ENCODE measurements around the gene GNB1.

GNB1 gene

DNA sequence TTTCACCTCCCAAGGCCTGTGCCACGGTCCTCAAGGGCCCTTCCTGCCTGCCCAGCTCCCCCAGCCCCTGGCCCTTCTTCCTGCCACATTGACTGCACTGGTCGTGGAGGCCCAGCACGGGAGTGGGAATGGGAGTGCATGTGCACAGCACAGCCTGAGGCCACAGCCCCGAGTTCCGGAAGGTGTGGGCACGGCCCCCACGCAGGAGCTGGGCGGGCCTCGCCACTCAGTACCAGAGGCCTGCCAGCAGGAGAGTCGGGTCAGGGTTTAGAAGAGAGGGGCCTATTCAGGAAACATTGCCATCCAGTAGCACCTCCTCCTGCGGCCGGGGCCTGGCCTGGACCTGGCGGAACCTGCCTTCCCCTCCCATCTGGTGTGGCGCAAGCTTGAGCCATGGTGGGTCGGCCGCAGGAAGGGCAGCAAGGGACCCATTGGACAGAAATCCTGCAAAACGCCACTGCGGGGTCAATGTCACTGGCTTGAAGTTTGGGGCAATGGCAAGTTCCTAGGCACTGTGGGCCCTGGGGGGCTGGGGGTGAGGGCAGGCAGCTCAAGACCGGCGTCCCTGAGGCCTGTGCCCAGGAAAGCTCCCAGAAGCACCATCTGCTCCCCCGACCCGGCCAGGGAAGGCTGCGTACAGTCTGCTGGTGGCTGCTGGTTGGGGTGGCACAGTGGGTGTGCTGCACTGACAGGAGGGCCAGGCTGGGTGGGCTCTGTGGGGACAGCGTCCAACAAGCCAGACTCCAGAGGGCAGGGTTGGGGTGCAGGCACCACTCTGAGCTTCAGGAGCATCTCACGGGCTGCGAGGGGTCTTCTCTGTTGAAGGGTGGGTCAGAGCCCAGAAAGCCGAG is 29.9 kb upstream of the GNB1 start:
- DNase-seq (ENCODE audit: low spot score) (peak; percentile 68), ATAC-seq (ENCODE audit: low read depth) (no peak)
- TF ChIP-seq, protein P1, sequence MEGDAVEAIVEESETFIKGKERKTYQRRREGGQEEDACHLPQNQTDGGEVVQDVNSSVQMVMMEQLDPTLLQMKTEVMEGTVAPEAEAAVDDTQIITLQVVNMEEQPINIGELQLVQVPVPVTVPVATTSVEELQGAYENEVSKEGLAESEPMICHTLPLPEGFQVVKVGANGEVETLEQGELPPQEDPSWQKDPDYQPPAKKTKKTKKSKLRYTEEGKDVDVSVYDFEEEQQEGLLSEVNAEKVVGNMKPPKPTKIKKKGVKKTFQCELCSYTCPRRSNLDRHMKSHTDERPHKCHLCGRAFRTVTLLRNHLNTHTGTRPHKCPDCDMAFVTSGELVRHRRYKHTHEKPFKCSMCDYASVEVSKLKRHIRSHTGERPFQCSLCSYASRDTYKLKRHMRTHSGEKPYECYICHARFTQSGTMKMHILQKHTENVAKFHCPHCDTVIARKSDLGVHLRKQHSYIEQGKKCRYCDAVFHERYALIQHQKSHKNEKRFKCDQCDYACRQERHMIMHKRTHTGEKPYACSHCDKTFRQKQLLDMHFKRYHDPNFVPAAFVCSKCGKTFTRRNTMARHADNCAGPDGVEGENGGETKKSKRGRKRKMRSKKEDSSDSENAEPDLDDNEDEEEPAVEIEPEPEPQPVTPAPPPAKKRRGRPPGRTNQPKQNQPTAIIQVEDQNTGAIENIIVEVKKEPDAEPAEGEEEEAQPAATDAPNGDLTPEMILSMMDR (IDR thresholded peaks at IDR 0.05; ENCODE audit: poor library complexity, severe bottlenecking) = no peak
- no peaks in the 10 kb centered on the region for H3K27me3 ChIP-seq (ENCODE audit: insufficient read depth, poor library complexity, severe bottlenecking)
- no peak overlapping the region for H3K4me3 ChIP-seq (ENCODE audit: severe bottlenecking)
- H3K9me3 ChIP-seq (ENCODE audit: severe bottlenecking) = no peaks in the 10 kb centered on the region
- H3K4me1 ChIP-seq (ENCODE audit: insufficient read depth, poor library complexity, severe bottlenecking) = no peaks in the 10 kb centered on the region
- H3K36me3 ChIP-seq (ENCODE audit: low read depth) = no peaks in the 10 kb centered on the region
- no peak overlapping the region for H3K27ac ChIP-seq (ENCODE audit: poor library complexity, severe bottlenecking)

DNA sequence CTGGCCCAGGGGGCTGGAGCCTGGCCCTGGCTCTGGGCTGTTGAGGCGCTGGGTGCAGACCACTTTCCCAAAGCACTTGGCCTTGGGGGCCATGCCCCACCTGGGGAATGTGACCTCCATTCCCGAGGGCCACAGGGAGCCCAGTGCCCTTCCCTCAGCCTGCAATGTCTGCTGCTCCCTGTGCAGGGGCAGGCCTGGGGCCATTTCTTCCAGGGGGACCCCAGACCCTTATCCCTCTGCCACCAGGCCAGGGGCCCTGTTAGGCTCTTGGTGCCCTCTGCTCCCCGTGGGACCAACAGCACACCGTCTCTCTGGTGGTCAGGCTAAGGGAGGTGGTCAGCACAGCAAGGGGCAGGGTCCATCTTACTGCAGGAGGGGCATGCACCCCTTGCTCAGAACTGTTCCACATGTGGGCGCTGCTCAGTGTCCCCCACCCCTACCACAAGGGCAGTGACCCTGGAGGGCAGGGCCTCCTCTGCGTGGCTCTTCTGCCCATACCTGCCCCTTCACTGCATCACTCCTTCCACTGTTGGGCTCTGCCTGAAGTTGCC is 29.2 kb upstream of the GNB1 start:
- ATAC-seq (ENCODE audit: low read depth) (no peak), DNase-seq (ENCODE audit: low spot score) (no peak)
- Histone ChIP-seq H3K4me1 (ENCODE audit: insufficient read depth, poor library complexity, severe bottlenecking) (no peaks in the 10 kb centered on the region), H3K4me3 (ENCODE audit: severe bottlenecking) (no peak overlapping the region), H3K27me3 (ENCODE audit: insufficient read depth, poor library complexity, severe bottlenecking) (no peaks in the 10 kb centered on the region), H3K9me3 (ENCODE audit: severe bottlenecking) (no peaks in the 10 kb centered on the region), H3K27ac (ENCODE audit: poor library complexity, severe bottlenecking) (no peak overlapping the region), H3K36me3 (ENCODE audit: low read depth) (no peaks in the 10 kb centered on the region)
- TF ChIP-seq, protein P1 (IDR thresholded peaks at IDR 0.05; ENCODE audit: poor library complexity, severe bottlenecking) = no peak

DNA sequence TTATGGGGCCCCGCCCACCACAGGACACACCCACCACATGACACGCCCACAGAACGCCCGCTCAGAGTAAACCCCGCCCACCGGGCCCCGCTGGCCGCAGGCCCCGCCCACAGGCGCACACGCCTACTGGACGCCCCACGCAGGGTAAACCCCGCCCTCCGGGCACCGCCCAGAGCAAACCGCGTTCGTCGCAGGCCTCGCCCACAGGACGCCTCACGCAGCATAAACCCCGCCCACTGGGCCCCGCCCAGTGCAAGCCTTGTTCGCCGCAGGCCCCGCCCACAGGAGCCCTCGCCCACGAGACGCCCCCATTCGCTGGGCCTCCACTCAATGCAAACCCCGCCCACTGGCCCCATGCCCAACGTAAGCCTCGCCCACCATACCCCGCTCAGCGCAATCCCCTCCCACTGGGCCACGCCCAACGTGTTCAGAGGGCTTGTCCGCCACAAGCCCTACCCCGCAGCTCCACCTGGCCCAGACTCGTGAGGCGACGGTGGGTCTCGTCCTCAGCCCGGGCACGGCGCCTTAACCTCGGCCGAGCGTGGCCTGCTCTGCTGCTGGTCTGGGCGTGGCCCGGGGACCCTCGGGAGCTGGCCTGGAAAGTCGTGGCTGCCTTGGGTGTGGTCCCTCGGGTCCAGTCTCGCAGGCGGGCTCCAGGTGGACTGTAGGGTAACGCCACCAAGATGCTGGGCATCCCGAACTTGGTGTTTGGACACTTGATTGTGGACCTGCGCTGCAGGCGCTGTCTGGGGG is 28.6 kb upstream of the GNB1 start:
- DNase-seq (ENCODE audit: low spot score) (peak; percentile 99), ATAC-seq (ENCODE audit: low read depth) (peak; percentile 67)
- TF ChIP-seq, protein P1 (IDR thresholded peaks at IDR 0.05; ENCODE audit: poor library complexity, severe bottlenecking) = no peak
- peak overlapping the region; percentile 44 for H3K4me3 ChIP-seq (ENCODE audit: severe bottlenecking)
- no peaks in the 10 kb centered on the region for H3K4me1 ChIP-seq (ENCODE audit: insufficient read depth, poor library complexity, severe bottlenecking)
- no peaks in the 10 kb centered on the region for H3K36me3 ChIP-seq (ENCODE audit: low read depth)
- H3K27ac ChIP-seq (ENCODE audit: poor library complexity, severe bottlenecking) = no peak overlapping the region
- H3K9me3 ChIP-seq (ENCODE audit: severe bottlenecking) = no peaks in the 10 kb centered on the region
- H3K27me3 ChIP-seq (ENCODE audit: insufficient read depth, poor library complexity, severe bottlenecking) = no peaks in the 10 kb centered on the region

DNA sequence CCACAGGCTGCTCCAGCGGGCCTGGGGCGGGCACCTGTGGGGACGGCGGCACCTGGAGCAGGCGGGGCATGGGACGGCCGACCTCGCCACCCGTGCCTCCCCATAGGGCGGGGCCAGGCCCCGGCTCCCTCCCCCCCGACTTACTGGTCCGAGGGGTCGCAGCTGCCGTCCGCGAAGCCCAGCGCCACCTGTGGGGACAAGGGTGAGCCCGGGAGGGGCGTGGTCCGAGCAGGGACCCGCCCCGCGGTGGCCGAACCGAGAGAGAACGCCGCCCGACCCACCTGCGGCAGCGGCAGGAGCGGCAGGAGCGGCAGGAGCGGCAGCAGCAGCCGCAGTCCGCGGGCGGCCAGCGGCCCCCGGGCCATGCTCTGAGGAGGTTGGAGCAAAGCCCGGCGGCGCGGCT is 28.0 kb upstream of the GNB1 start, which contains the start of gene TMEM52:
TMEM52 (minus strand) TSS at position 379 of the 403 bp plus-strand sequence; CDS start at position 365, 14 bp downstream.
- Histone ChIP-seq H3K4me1 (ENCODE audit: insufficient read depth, poor library complexity, severe bottlenecking) (no peaks in the 10 kb centered on the region), H3K4me3 (ENCODE audit: severe bottlenecking) (peak within 1 kb of the TSS; percentile 44), H3K27ac (ENCODE audit: poor library complexity, severe bottlenecking) (no peak within 1 kb of the TSS), H3K9me3 (ENCODE audit: severe bottlenecking) (no peaks in the 10 kb centered on the region), H3K36me3 (ENCODE audit: low read depth) (no peaks in the 10 kb centered on the region), H3K27me3 (ENCODE audit: insufficient read depth, poor library complexity, severe bottlenecking) (no peaks in the 10 kb centered on the region)
- TF ChIP-seq, protein P1 (IDR thresholded peaks at IDR 0.05; ENCODE audit: poor library complexity, severe bottlenecking) = peak; percentile 12
- DNase-seq (ENCODE audit: low spot score) (no peak), ATAC-seq (ENCODE audit: low read depth) (peak; percentile 5; the same call in 2 of the 3 replicates)

All from RWPE2 (cell line).